Liver (tissue), 9 donors: ENCODE data around the gene FUOM. TPM values are rescaled to one million over a fixed set of nuclear protein-coding genes. Genes with fewer than 3 reads are reported as not detected.

ENCODE experiments used
- DNase-seq: peaks from one replicate; pipeline ENCODE4 v3.0.0-alpha.2; 2017; ENCODE audit warnings: low spot score
- H3K27ac ChIP-seq, 2 donors: one replicate each; pipeline ENCODE4 v1.7.0; 2013; ENCODE audit warnings: inconsistent platforms in 2 of 2, low read length in 2 of 2, control low read depth in 1 of 2, low read depth in 1 of 2, mild to moderate bottlenecking in 1 of 2
- H3K27me3 ChIP-seq, 4 donors: one replicate each; pipeline versions ENCODE4 v1.6.1 to v1.7.0; 2013; ENCODE audit warnings: low read length in 3 of 4, inconsistent platforms in 1 of 4, mild to moderate bottlenecking in 1 of 4, moderate library complexity in 1 of 4; ENCODE audit not compliant: control insufficient read depth in 4 of 4, insufficient read depth in 4 of 4
- H3K36me3 ChIP-seq, 4 donors: one replicate each; pipeline versions ENCODE4 v1.6.1 to v1.7.0; 2013; ENCODE audit warnings: low read length in 3 of 4, mild to moderate bottlenecking in 3 of 4, low read depth in 1 of 4, moderate library complexity in 1 of 4; ENCODE audit not compliant: control insufficient read depth in 4 of 4, insufficient read depth in 3 of 4
- H3K4me1 ChIP-seq, 4 donors: one replicate each; pipeline versions ENCODE4 v1.6.1 to v1.7.0; 2013; ENCODE audit warnings: low read length in 3 of 4, mild to moderate bottlenecking in 3 of 4, moderate library complexity in 1 of 4; ENCODE audit not compliant: control insufficient read depth in 4 of 4, insufficient read depth in 4 of 4
- H3K4me3 ChIP-seq, 3 donors: one replicate each; pipeline versions ENCODE4 v1.6.1 to v1.7.0; 2013; ENCODE audit warnings: low read length in 3 of 3, control low read depth in 1 of 3, low read depth in 1 of 3, mild to moderate bottlenecking in 1 of 3
- H3K9ac ChIP-seq, 2 donors: one replicate each; pipeline ENCODE4 v1.7.0; 2013; ENCODE audit warnings: low read length in 2 of 2, mild to moderate bottlenecking in 2 of 2, moderate library complexity in 2 of 2, control low read depth in 1 of 2, low read depth in 1 of 2
- H3K9me3 ChIP-seq, 4 donors: one replicate each; pipeline versions ENCODE4 v1.6.1 to v1.7.0; 2013; ENCODE audit warnings: low read length in 3 of 4; ENCODE audit not compliant: control insufficient read depth in 4 of 4
- ATF3 ChIP-seq: IDR thresholded peaks from 2 replicates; pipeline ENCODE4 v1.6.1; 2016; ENCODE audit warnings: antibody characterized with exemption
- EGR1 ChIP-seq, 2 donors: IDR thresholded peaks; 2 replicates each; pipeline ENCODE4 v1.6.1; 2016 to 2018; ENCODE audit warnings: antibody characterized with exemption in 2 of 2, low read depth in 2 of 2
- FOXA1 ChIP-seq: IDR thresholded peaks from 2 replicates; pipeline ENCODE4 v1.6.1; 2016; ENCODE audit warnings: antibody characterized with exemption
- FOXA2 ChIP-seq: IDR thresholded peaks from 2 replicates; pipeline ENCODE4 v1.6.1; 2016; ENCODE audit warnings: antibody characterized with exemption
- GABPA ChIP-seq, 2 donors: IDR thresholded peaks in 1 of 2; conservative IDR thresholded peaks in 1 of 2; 2 replicates each; pipeline ENCODE4 v1.6.1; 2016; ENCODE audit warnings: antibody characterized with exemption in 2 of 2, mild to moderate bottlenecking in 1 of 2, moderate library complexity in 1 of 2
- HNF4A ChIP-seq, 2 donors: conservative IDR thresholded peaks; 2 replicates each; pipeline ENCODE4 v1.6.1; 2016; ENCODE audit warnings: antibody characterized with exemption in 2 of 2, mild to moderate bottlenecking in 2 of 2
- HNF4G ChIP-seq: IDR thresholded peaks from 2 replicates; pipeline ENCODE4 v1.6.1; 2016; ENCODE audit warnings: antibody characterized with exemption
- JUND ChIP-seq, 2 donors: IDR thresholded peaks; 2 replicates each; pipeline ENCODE4 v1.6.1; 2016; ENCODE audit warnings: antibody characterized with exemption in 2 of 2
- NR2F2 ChIP-seq: IDR thresholded peaks from 2 replicates; pipeline ENCODE4 v1.6.1; 2016; ENCODE audit warnings: antibody characterized with exemption
- RAD21 ChIP-seq, 2 donors: IDR thresholded peaks; 2 replicates each; pipeline ENCODE4 v1.6.1; 2016; ENCODE audit warnings: antibody characterized with exemption in 2 of 2, mild to moderate bottlenecking in 2 of 2
- REST ChIP-seq: IDR thresholded peaks from 2 replicates; pipeline ENCODE4 v1.6.1; 2016; ENCODE audit warnings: antibody characterized with exemption, mild to moderate bottlenecking
- RXRA ChIP-seq, 2 donors: IDR thresholded peaks; 2 replicates each; pipeline ENCODE4 v1.6.1; 2017 to 2018; ENCODE audit warnings: antibody characterized with exemption in 2 of 2, mild to moderate bottlenecking in 1 of 2
- SP1 ChIP-seq: IDR thresholded peaks from 2 replicates; pipeline ENCODE4 v1.6.1; 2018; ENCODE audit warnings: antibody characterized with exemption, mild to moderate bottlenecking
- TAF1 ChIP-seq: conservative IDR thresholded peaks from 2 replicates; pipeline ENCODE4 v1.6.1; 2016; ENCODE audit warnings: antibody characterized with exemption, mild to moderate bottlenecking
- YY1 ChIP-seq: IDR thresholded peaks from 2 replicates; pipeline ENCODE4 v1.6.1; 2016; ENCODE audit warnings: antibody characterized with exemption, mild to moderate bottlenecking
- WGBS: extraction: QIAGEN DNeasy Blood & Tissue Kit; methylation state at CpG from one replicate; pipeline ENCODE4 v1.1.7; 2013; 5-methylcytosine and 5-hydroxymethylcytosine counted together
- polyA plus RNA-seq, 2 donors: library from polyadenylated mRNA; stranded (reverse) in 1 of 2; unstranded in 1 of 2; fragments of 200-250 nt in 1 of 2; fragments of >200 nt in 1 of 2; fragmentation: Nextera tagmentation in 1 of 2; extraction: Ambion mirVana in 1 of 2; gene quantifications; one replicate each; pipeline versions ENCODE4 v1.2.1 to v1.2.3, GENCODE V29; 2013 to 2015
- total RNA-seq, 2 donors: library from RNA; depleted of rRNA; stranded (reverse); fragments of >200 nt; gene quantifications; one replicate each; pipeline ENCODE4 v1.2.3, GENCODE V29; 2014
- TF ChIP-seq, protein P1 (sequence below): fragments of 150-350 bp; IDR thresholded peaks from 2 replicates; pipeline ENCODE4 v1.5.1; 2017; ENCODE audit warnings: improper control_type of control experiment, low read depth, low read length; ENCODE audit not compliant: missing input control
- TF ChIP-seq, protein P2 (sequence below): IDR thresholded peaks from 2 replicates; pipeline ENCODE4 v1.6.1; 2016; ENCODE audit warnings: antibody characterized with exemption
- TF ChIP-seq, protein P3 (sequence below): IDR thresholded peaks from 2 replicates; pipeline ENCODE4 v1.6.1; 2016; ENCODE audit warnings: antibody characterized with exemption
- donor health status: healthy.
- donor health status: healthy.
- donor health status: healthy.
- donor health status: healthy.
- donor health status: healthy.

Gene FUOM
- total and polyA plus RNA-seq, 4 donors: 24.3 to 194 (median 96.0) TPM

GRCh38 chr10:133310399-133310755 is 47.4 kb downstream of the FUOM start:
- no peaks in the 10 kb centered on the region for H3K9me3 ChIP-seq
- no peak overlapping the region for H3K9ac ChIP-seq
- DNase-seq: no peak
- no peak for TF ChIP-seq ATF3
- TF ChIP-seq FOXA1: no peak
- TF ChIP-seq, protein P1, sequence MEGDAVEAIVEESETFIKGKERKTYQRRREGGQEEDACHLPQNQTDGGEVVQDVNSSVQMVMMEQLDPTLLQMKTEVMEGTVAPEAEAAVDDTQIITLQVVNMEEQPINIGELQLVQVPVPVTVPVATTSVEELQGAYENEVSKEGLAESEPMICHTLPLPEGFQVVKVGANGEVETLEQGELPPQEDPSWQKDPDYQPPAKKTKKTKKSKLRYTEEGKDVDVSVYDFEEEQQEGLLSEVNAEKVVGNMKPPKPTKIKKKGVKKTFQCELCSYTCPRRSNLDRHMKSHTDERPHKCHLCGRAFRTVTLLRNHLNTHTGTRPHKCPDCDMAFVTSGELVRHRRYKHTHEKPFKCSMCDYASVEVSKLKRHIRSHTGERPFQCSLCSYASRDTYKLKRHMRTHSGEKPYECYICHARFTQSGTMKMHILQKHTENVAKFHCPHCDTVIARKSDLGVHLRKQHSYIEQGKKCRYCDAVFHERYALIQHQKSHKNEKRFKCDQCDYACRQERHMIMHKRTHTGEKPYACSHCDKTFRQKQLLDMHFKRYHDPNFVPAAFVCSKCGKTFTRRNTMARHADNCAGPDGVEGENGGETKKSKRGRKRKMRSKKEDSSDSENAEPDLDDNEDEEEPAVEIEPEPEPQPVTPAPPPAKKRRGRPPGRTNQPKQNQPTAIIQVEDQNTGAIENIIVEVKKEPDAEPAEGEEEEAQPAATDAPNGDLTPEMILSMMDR: no peak
- no peak for TF ChIP-seq HNF4G
- no peak for TF ChIP-seq NR2F2
- TF ChIP-seq RXRA (IDR thresholded peaks at IDR 0.05): no peak
- TF ChIP-seq SP1: no peak
- no peak for TF ChIP-seq EGR1 (IDR thresholded peaks at IDR 0.05; ENCODE audit: low read depth in 2 of 2)
- TF ChIP-seq HNF4A (conservative IDR thresholded peaks at IDR 0.05): no peak
- TF ChIP-seq JUND (IDR thresholded peaks at IDR 0.05): no peak
- TF ChIP-seq GABPA (IDR thresholded peaks at IDR 0.05 in 1 of 2, conservative IDR thresholded peaks at IDR 0.05 in 1 of 2): no peak
- no peak for TF ChIP-seq TAF1
- TF ChIP-seq RAD21 (IDR thresholded peaks at IDR 0.05): no peak
- TF ChIP-seq, protein P2, sequence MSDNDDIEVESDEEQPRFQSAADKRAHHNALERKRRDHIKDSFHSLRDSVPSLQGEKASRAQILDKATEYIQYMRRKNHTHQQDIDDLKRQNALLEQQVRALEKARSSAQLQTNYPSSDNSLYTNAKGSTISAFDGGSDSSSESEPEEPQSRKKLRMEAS: no peak
- TF ChIP-seq REST: no peak
- TF ChIP-seq FOXA2: no peak
- TF ChIP-seq, protein P3, sequence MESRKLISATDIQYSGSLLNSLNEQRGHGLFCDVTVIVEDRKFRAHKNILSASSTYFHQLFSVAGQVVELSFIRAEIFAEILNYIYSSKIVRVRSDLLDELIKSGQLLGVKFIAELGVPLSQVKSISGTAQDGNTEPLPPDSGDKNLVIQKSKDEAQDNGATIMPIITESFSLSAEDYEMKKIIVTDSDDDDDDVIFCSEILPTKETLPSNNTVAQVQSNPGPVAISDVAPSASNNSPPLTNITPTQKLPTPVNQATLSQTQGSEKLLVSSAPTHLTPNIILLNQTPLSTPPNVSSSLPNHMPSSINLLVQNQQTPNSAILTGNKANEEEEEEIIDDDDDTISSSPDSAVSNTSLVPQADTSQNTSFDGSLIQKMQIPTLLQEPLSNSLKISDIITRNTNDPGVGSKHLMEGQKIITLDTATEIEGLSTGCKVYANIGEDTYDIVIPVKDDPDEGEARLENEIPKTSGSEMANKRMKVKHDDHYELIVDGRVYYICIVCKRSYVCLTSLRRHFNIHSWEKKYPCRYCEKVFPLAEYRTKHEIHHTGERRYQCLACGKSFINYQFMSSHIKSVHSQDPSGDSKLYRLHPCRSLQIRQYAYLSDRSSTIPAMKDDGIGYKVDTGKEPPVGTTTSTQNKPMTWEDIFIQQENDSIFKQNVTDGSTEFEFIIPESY: no peak
- no peak for TF ChIP-seq YY1
- peak overlapping the region; percentile 91 to 98 for H3K27ac ChIP-seq
- H3K36me3 ChIP-seq: peaks cover 0 to 21% (median 10%) of the 10 kb centered on the region in 4 donors
- 96% methylated on average over 16 of the region's 16 CpGs for WGBS
- peaks cover 2 to 36% (median 27%) of the 10 kb centered on the region in 4 donors for H3K4me1 ChIP-seq
- H3K4me3 ChIP-seq: no peak overlapping the region
- no peaks in the 10 kb centered on the region for H3K27me3 ChIP-seq
